Activated CD4-positive, CD25-positive, alpha-beta regulatory T cell treated with anti-CD3 and anti-CD28 coated beads, Interleukin-2, amount 50 U/mL, for 16 hours (primary cell): ENCODE results near the gene ZNF423.

ENCODE experiments used
- DNase-seq: peaks from one replicate; pipeline ENCODE4 v3.0.0-alpha.2; 2020; ENCODE audit warnings: low read depth, low spot score

The ZNF423 gene

DNA sequence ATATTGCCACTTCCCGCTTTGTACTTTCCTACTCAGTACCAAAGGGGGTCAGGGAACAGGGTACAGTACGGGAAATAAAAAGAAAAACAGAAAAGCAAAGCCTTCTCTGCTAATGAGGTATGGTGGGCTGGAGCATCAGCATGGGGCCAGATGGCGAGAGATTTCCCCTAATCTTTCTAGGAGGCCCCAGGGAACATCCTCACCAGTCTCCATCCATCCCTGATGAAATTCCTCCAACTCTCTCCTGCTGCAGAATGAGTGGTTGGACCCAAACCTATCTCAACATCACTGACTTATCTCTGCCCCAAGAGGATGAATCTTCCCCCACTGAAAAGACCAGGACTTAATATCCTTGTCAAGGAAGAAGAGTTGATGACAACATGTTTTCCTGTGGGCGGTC, 296.7 kb downstream of the ZNF423 start:
- no peak for DNase-seq

DNA sequence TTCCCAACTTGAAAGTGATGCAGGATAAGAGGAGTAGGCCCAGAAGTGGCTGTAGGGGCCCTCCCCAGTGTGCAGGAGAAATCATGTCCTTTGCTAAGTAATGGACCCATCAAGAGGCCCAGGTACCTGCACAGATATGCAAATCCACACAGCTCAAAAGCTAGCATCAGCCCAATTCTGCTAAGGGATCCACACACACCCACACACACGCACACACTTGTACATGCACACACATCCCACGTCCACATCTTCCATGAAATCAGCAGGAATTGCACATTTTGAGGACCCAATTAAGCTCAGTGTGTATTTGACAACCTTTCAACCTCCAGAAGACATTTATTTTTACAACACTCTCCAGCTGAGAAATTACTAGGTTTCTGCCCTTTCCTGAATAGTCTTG, 297.5 kb downstream of the ZNF423 start:
- no peak for DNase-seq

DNA sequence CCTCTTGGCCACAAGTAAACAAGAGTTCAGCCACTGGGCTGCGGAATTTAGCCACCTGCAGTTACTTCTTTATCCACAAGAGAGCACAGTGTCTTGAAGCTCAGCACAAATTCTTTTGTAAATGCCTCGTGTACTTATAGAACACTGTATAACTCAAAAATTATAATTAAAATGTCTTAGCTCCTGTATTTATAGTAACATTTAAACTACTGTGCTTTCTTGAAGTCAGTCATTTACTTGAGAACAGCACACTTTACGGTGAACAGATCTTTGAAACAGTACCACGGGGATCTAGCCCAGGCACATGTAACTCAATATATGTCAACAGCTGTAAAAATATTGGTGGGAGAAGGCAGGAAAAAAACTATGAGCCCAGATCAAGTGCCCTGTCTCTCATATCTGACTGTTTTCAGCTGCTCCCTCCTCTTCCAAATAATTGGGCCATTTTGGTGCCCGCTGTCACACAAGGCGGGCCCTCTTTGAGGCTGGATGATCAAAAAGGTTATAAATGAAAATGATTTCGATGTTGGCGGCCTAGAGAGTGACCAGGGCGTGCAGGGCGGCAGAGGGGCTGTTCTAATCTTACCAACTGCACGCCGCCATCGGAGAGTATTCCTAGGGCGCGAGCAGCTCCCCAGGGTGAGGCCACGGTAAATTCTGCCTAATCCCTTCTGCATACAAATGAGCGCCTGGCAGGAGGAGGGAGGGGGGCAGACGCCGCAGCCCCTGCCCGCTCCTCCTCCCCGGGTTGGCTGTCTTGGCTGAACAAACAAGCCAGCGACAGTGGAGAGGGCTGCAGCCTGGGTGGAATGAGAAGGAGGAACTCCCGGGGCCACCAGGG, 299.1 kb downstream of the ZNF423 start:
- no peak for DNase-seq

DNA sequence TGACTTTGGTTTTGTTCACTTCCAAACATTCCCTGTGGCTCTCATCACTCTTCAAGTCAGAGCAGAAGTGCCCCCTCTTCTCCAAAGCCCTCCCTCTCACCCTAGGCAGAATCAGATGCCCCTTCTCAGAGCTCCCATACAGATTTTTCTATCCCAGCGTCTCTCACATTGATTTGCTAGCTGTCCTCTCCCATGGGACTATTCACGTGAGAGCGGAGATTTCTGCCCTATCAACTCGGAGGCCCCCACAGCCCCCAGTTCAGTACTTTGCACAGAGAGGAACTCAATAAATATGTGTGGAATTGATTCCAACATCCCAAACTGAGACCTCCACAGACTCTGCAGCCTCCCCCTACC, 299.7 kb downstream of the ZNF423 start:
- no peak for DNase-seq

DNA sequence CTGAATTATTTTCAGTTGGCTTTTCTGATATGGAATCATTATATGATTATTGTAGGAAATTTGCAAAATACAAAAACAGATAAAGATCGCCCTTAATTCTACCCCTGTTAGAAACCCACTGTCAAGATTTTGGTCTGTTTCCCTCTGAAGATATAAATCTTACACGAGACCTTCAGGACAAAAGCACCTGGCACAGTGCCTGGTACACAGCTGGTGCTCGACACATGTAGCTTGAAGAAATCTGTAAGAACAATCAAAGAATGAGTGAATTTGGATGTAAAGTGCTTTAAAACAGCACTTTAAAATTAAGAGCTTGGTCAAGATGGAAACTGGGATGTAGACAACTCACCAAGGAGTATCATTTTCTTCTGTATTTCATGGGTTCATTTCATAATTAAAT, 301.2 kb downstream of the ZNF423 start:
- DNase-seq: no peak

DNA sequence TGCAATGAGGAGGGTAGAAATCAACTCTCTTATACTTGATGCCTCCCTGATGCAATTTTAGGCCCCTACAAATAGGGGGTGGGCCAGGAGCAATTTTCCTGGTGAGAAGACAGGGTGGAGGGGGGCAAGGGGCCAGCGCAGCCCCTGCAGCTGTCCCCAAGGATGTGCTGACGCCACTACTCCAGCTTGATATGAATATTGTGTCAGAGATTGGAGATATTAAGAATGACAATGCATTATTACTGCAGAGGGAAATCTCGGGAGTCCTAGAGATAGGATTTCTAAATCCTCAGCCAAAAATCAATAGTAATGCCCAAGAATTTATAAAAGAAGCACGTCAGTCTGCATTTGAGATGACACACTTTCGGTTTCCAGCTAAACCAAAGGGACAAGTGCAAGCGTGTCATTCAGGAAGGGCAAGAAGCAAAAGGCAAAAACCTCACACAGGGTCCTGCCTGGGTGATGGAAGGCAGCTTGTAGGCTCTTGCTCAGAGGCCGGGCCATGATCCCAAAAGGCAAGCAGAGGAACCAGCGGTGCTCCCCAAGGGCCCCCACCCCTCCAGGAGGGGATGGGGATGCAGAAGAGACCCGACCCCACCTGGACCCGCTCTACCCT, 303.5 kb downstream of the ZNF423 start:
- DNase-seq: no peak

DNA sequence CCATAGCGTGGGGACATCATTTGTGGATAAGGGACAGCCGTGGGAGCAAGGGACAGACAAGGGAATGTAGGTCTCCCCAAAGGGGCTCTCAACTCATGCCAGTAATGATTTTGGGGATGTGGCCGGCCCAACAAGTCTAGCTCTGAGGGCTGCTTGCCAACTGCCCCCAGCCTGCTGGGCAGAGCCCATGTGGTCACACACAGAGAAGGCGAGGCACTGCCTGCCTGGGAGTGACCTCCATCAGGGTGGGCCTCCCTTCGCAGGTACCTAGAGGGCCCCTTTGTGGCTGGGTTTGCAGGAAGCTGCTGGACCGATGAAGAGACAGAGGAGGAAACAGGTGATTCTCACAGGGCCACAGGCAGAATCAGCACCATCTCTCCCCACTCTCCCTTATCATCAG, 305.2 kb downstream of the ZNF423 start:
- no peak for DNase-seq

DNA sequence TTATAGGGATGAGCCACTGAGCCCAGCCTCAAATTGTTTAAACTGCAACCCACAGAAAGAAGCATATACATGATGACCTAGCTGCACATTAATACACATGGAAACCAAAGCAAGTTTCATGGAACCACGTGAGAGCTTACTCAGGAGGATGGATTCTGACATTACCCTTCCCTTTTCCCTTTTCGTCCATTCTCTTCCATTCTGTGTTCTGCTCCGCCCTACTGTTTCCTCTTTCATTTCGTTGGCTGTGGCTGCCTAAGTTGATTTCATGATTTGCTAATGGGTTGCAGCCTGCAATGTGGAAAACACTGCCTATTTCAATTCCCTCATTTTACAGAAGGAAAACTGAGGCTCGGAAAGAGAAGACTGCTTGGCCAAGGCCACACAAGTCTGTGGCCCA, 305.8 kb downstream of the ZNF423 start:
- DNase-seq: no peak

DNA sequence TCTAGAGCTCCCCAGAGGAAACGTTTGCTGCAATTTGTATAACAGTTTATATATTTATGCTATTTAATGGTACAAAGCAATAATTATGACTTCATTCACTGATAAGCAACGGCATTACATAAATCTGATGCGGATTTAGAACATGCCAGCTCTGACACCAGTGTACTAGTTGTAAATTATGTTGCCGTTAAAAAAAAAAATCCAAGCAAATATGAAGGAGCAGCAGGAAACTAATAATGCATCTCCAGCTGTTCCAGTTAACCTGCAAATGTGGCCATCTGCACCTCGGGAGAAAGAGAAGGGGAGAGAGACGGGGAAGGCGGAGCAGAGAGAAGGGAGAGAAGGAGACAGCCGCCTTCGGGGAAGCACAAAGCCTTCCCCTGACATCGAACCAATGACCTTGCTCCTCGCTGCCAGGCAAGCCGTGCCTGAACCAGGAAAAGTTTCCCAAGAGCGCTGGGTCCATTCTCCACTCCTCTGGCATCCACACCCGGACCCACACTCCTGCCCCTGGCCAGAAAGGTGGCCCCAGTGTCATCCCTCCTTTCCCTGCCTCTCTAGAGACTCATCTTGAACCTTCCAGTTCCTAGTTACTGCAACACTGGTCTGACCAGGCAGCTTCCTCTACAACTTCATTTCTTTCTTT, 307.5 kb downstream of the ZNF423 start:
- no peak for DNase-seq

DNA sequence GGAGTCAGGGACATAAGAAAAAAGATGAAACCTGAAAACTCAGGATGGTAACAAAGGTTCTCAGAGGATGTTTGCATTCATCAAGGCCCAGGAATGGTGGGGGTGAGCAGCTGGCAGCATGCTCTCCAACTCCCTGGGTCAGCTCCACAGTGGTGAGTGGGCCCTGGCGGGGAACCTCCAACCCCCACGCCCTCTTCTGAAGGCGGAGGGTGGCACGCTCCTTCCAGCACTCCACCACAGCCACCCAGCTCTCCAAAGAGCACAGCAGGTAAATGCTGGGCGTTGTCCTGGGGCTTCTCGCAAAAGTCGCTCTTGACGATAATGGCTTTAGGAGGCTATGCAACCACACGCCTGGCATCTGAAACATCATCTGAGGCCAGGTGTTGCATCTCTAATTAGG, 308.5 kb downstream of the ZNF423 start:
- no peak for DNase-seq

DNA sequence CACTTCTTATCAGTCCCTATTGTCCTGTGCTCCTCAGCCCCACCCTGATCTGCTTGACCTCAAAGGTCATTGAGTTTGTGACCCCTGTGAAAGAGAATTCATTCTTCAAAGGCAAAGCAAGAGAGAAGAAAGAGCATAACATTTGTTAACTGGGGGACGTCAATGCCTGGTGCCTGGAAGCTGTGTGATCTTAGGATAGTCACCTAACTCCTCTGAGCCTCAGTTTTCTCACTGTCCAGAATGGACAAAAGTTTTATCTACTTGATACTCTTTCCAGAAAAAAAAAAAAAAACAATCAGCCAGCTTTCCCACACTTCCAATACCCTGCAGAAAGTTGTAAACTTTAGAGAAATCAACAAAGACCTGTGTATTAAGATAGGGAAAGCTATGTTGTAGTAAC, 309.2 kb downstream of the ZNF423 start:
- no peak for DNase-seq

DNA sequence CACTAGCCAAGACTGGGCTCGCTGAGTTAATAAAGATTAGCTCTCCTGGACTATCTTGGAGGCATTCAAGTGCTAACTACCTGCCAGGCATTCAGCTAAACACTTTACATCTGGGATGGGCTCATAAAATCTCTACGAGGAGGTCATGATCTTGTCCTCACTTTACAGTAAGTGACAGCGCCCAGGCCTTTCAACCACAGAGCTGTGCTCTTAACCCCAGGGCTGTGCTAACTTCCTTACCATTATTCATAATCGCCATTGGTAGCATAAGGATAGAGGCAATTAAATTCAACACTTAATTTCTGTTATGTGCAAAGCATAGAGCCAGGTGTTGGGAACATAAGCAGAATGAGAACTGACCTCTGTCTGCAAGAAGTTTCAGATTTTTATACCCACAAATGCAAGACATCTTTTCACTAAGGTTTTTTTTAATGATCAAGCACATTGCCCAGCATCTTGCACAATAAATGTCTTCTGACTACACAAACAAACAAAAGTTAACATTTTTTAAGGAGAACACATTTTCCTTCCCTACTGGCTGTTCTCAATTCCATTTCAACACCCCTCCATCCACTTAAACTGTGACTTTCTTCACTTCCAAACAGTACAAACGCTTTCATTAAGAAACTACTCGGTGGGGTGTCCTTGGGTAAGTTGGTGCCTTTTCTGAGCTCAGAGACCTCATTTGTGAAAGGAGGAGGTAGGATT, 310.0 kb downstream of the ZNF423 start:
- DNase-seq: no peak

DNA sequence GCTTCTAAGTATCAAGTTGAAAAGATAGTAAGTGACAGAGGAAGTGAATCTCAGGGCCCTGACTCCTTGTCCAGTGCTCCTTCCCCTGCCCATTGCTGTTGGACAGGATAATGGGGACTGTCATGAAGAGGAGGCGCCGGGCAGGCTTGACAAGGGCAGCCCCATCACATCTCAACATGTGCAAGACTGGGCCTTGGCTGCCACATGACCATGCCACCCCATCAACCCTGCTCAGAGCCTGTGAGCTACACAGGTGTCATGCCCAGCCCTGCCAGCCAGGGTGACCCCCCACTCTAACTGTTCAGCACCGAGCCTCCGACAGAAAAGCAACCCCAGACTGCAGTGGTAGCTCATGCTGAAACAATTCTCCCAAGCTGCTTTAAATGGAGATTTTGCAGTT, 310.7 kb downstream of the ZNF423 start:
- DNase-seq: no peak

DNA sequence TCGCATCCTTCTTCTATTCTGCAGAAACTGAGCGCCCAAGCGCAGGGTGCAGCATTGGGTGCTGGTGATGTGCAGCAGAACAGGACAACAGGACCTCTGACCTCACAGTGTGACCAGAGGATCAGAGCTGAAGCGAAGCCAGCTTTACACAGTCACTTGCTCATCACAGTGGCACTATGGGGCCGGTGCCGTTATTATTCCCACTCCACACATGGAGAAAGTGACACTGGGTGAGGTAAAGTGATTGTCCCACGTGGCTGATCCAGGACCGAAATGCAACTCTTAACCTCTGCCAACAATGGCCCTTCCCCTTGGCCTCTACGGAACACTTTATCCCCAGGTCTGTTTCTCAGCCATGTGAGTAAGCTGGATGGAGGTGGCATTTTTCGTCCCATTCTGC, 311.1 kb downstream of the ZNF423 start:
- DNase-seq: no peak

DNA sequence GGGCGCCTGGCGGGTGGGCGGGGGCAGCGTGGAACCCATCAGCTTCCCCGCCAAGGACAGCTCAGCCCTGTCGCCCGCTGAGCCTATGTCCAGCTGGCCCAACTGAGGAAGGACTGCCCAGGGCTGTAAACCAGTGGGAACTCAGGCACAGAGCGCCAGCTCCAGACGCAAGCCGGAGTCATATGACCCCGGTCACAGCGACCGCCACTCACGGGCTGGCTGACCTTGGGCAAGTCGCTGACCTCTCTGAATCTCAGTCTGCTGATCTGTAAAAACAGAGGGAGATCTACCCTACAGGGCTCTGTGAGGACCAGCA, 312.3 kb downstream of the ZNF423 start:
- DNase-seq: no peak

DNA sequence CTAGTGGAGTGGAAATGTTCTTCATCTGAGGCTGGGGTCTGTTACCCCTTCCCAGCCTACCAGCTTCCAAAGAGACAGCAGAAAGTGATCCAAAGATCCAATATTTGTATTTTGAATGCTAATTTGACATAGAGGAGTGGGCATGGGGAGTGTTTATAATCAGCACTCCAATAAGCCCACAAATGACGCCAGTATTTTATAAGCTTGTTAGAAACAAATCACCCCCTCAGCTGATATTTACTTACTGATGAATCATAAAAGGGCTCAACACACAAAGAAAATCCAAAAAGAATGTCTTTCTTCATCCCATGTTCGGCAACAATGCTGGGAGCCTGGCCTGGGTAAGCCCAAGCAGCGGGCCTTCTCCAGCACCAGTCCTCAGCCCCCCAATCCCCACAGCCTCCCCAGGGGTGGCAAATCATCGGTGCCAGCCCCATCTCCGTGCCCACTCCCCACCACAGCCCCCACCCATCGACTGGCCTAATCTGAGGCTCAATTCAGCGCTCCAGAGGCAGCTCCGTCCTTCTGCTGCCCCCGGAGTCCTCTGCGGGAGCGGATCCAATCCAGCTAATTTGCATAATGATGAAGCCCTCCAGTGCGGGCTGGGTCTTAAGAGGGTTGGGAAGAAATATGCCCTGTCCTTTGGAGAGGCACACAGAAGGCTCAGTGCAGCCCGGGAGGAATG, 312.8 kb downstream of the ZNF423 start:
- DNase-seq: no peak

DNA sequence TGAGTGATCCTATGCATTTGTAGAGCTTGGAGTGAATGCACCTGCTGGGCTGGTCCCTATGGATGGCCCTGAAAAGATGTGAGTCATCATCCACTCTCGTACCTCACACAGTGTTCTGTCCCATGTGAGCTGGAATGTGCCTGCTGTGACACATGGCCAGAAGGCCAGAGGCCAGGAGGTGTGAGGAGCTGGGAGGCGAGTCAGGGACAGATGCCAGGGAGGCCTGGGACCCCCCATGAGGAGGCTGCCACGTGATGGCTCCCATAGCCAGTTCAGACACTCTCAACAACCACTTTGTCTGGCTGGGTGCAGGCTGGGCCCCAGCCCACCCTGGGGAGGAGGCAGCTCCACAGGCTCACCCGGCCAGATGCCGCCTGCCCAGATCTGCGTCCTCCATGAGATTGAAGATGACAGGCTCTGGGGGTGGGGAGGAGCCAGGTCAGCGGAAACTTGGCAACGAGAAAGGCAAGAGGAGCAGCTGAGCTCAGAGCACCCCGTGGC, 313.5 kb downstream of the ZNF423 start:
- no peak for DNase-seq

DNA sequence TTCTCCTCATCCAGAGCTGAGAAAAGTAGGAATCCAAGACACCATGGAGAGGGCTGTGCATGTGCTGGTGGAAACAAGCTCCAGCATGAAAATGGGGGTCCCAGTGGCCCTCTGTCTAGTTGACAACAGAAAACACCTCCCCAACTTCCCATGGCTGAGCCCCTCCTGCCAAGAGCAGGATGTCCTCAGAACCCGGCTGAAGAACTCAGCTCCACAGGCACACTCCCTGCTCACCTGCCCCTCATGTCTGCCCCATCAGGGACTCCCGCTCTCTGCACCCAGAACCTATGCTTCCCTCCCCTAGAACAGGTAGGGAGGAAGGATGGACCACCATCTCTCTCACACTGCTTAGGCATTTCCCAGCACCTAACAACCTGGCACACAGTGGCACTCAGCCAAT, 315.1 kb downstream of the ZNF423 start:
- no peak for DNase-seq

DNA sequence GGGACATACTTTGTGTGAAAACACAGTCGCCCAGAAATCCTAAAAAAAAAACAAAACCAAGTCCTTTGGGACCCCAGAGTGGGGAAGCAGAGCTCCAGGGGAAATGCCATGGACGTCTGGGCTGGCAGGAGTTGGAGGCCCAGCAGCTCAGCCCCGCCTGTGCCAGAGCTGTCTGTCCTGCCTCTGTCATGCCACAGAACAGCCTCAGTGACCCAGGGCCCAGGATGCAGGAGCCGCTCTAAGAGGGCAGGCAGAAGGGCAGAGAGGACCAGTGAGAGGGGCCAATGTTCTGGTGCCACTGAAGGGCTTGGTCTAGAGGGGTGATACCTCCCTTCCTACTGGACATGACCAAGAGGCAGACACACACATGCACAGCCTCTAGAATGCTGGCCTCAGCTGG, 316.2 kb downstream of the ZNF423 start:
- no peak for DNase-seq

DNA sequence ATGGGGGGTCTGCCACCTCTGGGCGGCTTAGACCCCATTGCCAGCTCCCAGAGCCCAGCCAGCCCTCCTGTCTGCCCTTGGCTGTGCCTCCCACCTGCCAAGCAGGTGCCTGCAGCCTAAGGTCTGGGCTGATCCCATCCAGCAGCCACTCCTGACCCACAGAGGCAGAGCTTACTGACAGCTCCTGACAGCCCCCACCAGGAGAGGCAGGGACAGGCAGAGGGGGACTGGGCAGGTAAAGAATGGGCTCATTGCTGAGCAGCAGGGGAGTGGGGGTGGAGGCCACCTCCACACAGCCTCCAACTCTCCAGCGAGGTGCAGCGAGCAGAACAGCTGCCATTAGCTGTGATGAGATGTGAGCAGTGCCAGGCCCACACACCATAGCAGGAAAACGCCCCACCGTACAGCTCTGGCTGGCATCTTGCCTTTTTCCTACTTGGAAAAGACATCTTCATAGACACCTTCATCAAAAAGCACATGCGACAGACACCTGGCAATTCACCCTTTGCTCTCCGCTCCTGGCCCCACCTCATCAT, 317.9 kb downstream of the ZNF423 start:
- no peak for DNase-seq

DNA sequence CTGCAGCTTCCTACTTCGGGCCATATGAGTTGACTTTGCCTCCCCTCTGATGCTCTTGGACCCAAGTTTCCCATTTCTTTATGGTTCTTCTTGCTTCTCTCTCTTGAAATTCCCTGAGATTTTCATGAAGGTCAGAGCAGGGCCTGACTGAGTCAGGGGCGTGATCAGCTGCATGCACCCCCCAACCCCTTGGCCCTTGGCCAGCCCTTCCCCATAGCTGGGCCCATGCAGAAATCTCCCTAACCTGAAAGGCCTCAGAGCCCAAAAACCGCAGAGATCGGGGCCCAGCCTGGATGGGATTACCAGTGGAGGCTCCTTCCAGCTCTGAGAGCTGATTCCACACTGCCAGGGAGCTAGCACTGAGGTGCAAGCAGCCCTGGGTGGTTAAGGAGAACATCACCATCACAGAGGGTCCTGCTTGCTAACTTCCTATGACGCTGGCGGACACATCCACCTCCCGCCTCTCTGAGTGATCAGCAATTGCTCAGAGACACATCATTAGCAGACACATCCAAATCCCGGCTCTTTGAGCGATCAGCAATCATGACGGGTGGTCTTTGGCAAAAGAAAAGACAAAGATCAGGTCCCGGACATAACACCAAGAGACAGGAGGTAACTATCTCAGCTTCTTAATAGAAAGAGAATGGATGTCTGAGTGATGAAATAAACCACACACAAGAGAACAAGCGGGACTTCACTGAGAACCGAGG, 320.9 kb downstream of the ZNF423 start:
- no peak for DNase-seq
